ENCODE data around the gene PPP6R3.

PPP6R3 gene

GRCh38 chr11:68528630-68529029 lies 68.1 kb downstream of the PPP6R3 start:
- DNase-seq (ENCODE audit: low spot score) = no peak
- in situ Hi-C loops (cut with MboI; ENCODE audit: low pct_unique_long_range_greater_than_20kb, low sequenced_read_pairs, unreplicated experiment) = no loop called here
- TF ChIP-seq, protein P1, sequence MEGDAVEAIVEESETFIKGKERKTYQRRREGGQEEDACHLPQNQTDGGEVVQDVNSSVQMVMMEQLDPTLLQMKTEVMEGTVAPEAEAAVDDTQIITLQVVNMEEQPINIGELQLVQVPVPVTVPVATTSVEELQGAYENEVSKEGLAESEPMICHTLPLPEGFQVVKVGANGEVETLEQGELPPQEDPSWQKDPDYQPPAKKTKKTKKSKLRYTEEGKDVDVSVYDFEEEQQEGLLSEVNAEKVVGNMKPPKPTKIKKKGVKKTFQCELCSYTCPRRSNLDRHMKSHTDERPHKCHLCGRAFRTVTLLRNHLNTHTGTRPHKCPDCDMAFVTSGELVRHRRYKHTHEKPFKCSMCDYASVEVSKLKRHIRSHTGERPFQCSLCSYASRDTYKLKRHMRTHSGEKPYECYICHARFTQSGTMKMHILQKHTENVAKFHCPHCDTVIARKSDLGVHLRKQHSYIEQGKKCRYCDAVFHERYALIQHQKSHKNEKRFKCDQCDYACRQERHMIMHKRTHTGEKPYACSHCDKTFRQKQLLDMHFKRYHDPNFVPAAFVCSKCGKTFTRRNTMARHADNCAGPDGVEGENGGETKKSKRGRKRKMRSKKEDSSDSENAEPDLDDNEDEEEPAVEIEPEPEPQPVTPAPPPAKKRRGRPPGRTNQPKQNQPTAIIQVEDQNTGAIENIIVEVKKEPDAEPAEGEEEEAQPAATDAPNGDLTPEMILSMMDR (IDR thresholded peaks at IDR 0.05; ENCODE audit: extremely low read depth, insufficient read depth, missing control alignments) = no peak

- in situ Hi-C loops (cut with MboI; ENCODE audit: low pct_unique_long_range_greater_than_20kb, low sequenced_read_pairs, unreplicated experiment) = no loop called here
- TF ChIP-seq, protein P1 (IDR thresholded peaks at IDR 0.05; ENCODE audit: extremely low read depth, insufficient read depth, missing control alignments) = no peak
- DNase-seq (ENCODE audit: low spot score) = no peak
These were observed 70.7 kb downstream of the PPP6R3 start for GRCh38 chr11:68531129-68531693.

DNA sequence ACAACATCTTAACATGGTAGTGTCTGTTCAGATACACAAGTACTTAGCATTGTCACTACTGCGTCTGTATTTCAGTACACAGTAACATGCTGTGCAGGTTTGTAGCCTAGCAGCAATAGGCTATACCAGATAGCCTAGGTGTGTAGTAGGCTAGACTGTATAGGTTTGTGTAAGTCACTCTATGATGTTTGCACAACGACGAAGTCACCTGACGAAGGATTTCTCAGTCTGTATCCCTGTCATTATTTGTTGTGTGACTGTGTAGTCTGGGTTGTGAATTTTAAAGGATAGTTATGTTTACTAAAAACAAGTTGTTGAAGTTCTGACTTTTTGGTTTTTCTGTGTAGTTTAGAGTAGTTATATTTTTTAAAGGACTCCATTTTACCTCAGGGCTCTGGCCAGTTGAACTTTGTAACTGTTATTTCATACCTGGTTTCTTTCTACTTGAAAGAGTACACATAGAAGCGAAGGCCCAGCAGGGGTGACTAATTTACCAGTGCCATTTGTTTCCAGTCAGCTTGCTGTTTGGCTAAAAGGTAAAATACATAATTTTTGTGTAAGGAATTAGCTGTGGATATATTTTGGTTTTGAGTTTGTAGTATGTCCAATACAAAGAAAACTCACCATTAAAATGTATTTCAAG lies 72.3 kb downstream of the PPP6R3 start:
- TF ChIP-seq, protein P1 (IDR thresholded peaks at IDR 0.05; ENCODE audit: extremely low read depth, insufficient read depth, missing control alignments) = no peak
- in situ Hi-C loops (cut with MboI; ENCODE audit: low pct_unique_long_range_greater_than_20kb, low sequenced_read_pairs, unreplicated experiment) = no loop called here
- DNase-seq (ENCODE audit: low spot score) = no peak

- in situ Hi-C loops (cut with MboI; ENCODE audit: low pct_unique_long_range_greater_than_20kb, low sequenced_read_pairs, unreplicated experiment) = no loop called here
These were observed 73.4 kb downstream of the PPP6R3 start for GRCh38 chr11:68533945-68534344.

DNA sequence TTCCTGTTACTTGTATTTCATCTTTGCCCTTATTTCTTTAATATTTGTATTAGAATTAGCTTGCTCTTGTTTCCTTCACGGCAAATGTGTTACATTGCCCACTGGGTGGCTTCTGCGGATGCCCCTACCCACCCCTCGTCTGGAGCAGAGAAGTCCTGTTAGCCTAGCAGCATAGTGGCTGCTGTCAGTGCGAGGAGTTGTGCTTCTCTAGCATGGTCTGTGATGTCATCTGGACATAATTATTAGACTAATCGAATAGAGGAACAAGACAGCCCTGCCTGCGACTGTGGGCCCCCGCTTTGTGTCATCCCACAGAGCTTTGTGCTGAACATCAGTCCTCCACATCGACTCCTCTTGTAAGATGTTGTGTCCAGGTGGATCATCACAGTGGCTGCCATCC lies 74.5 kb downstream of the PPP6R3 start:
- in situ Hi-C loops (cut with MboI; ENCODE audit: low pct_unique_long_range_greater_than_20kb, low sequenced_read_pairs, unreplicated experiment) = no loop called here
- DNase-seq (ENCODE audit: low spot score) = no peak
- TF ChIP-seq, protein P1 (IDR thresholded peaks at IDR 0.05; ENCODE audit: extremely low read depth, insufficient read depth, missing control alignments) = no peak

More at GRCh38 chr11:68533945-68534344, 73.4 kb downstream of the PPP6R3 start:
- DNase-seq (ENCODE audit: low spot score) = no peak
- TF ChIP-seq, protein P1 (IDR thresholded peaks at IDR 0.05; ENCODE audit: extremely low read depth, insufficient read depth, missing control alignments) = no peak

- TF ChIP-seq, protein P1 (IDR thresholded peaks at IDR 0.05; ENCODE audit: extremely low read depth, insufficient read depth, missing control alignments) = no peak
- DNase-seq (ENCODE audit: low spot score) = no peak
- in situ Hi-C loops (cut with MboI; ENCODE audit: low pct_unique_long_range_greater_than_20kb, low sequenced_read_pairs, unreplicated experiment) = no loop called here
These were observed 76.2 kb downstream of the PPP6R3 start for GRCh38 chr11:68536706-68537105.

All from GM13977 (cell line).